Trophoblast cell (in vitro differentiated cells and primary cell): ENCODE measurements around the gene CFAP46.

Source experiments
- DNase-seq, 2 donors: peaks; one replicate each; pipeline ENCODE4 v3.0.0-alpha.2; 2016
- H2AFZ ChIP-seq: 2 replicates; pipeline ENCODE4 v1.6.1; 2013; ENCODE audit warnings: low read length, moderate library complexity, mild to moderate bottlenecking; ENCODE audit not compliant: insufficient read depth, poor library complexity
- H2AK5ac ChIP-seq: 2 replicates; pipeline ENCODE4 v1.6.1; 2013; ENCODE audit warnings: mild to moderate bottlenecking, low read length
- H2BK120ac ChIP-seq: 2 replicates; pipeline ENCODE4 v1.6.1; 2013; ENCODE audit warnings: low read length, mild to moderate bottlenecking, moderate library complexity; ENCODE audit not compliant: insufficient read depth, poor library complexity
- H2BK12ac ChIP-seq: 2 replicates; pipeline ENCODE4 v1.6.1; 2013; ENCODE audit warnings: mild to moderate bottlenecking, low read length, moderate library complexity
- H2BK5ac ChIP-seq: 2 replicates; pipeline ENCODE4 v1.6.1; 2013; ENCODE audit warnings: low read length, low read depth, moderate library complexity, mild to moderate bottlenecking; ENCODE audit not compliant: poor library complexity
- H3K14ac ChIP-seq: 2 replicates; pipeline ENCODE4 v1.6.1; 2013; ENCODE audit warnings: mild to moderate bottlenecking, low read length
- H3K18ac ChIP-seq: 2 replicates; pipeline ENCODE4 v1.6.1; 2013; ENCODE audit warnings: mild to moderate bottlenecking, low read length
- H3K23ac ChIP-seq: 2 replicates; pipeline ENCODE4 v1.6.1; 2013; ENCODE audit warnings: low read length
- H3K27ac ChIP-seq: 2 replicates; pipeline ENCODE4 v1.5.1; 2013; ENCODE audit warnings: low read depth, mild to moderate bottlenecking, inconsistent platforms, low read length, moderate library complexity
- H3K27me3 ChIP-seq: 2 replicates; pipeline ENCODE4 v1.6.1; 2013; ENCODE audit warnings: inconsistent platforms, mild to moderate bottlenecking, low read length, moderate library complexity; ENCODE audit not compliant: insufficient read depth
- H3K36me3 ChIP-seq, 2 experiments: 1 replicate in 1 of 2; 2 replicates in 1 of 2; pipeline ENCODE4 v1.6.1; 2013; ENCODE audit warnings: low read length in 2 of 2, mild to moderate bottlenecking in 2 of 2, moderate library complexity in 1 of 2; ENCODE audit not compliant: insufficient read depth in 2 of 2, control insufficient read depth in 1 of 2
- H3K4ac ChIP-seq: 2 replicates; pipeline ENCODE4 v1.6.1; 2013; ENCODE audit warnings: low read depth, mild to moderate bottlenecking, low read length, moderate library complexity
- H3K4me1 ChIP-seq, 2 experiments: 1 replicate in 1 of 2; 2 replicates in 1 of 2; pipeline ENCODE4 v1.6.1; 2013; ENCODE audit warnings: low read length in 2 of 2, mild to moderate bottlenecking in 2 of 2, moderate library complexity in 1 of 2; ENCODE audit not compliant: insufficient read depth in 2 of 2, control insufficient read depth in 1 of 2
- H3K4me2 ChIP-seq: 2 replicates; pipeline ENCODE4 v1.6.1; 2013; ENCODE audit warnings: inconsistent platforms, mild to moderate bottlenecking, low read length, moderate library complexity
- H3K4me3 ChIP-seq: 2 replicates; pipeline ENCODE4 v1.5.1; 2013; ENCODE audit warnings: mild to moderate bottlenecking, low read depth, low read length, inconsistent platforms
- H3K79me1 ChIP-seq: one replicate; pipeline ENCODE4 v1.6.1; 2013; ENCODE audit warnings: low read length
- H3K79me2 ChIP-seq: 2 replicates; pipeline ENCODE4 v1.6.1; 2013; ENCODE audit warnings: low read length, mild to moderate bottlenecking; ENCODE audit not compliant: control insufficient read depth, insufficient read depth, poor library complexity
- H3K9ac ChIP-seq: 2 replicates; pipeline ENCODE4 v1.6.1; 2013; ENCODE audit warnings: mild to moderate bottlenecking, low read length
- H3K9me3 ChIP-seq: 2 replicates; pipeline ENCODE4 v1.6.1; 2013; ENCODE audit warnings: low read depth, mild to moderate bottlenecking, control low read depth, inconsistent platforms, low read length; ENCODE audit not compliant: insufficient read depth
- H4K12ac ChIP-seq: 2 replicates; pipeline ENCODE4 v1.6.1; 2013; ENCODE audit warnings: low read depth, mild to moderate bottlenecking, low read length, moderate library complexity
- H4K8ac ChIP-seq: 2 replicates; pipeline ENCODE4 v1.6.1; 2013; ENCODE audit warnings: low read depth, mild to moderate bottlenecking, low read length, moderate library complexity
- H4K91ac ChIP-seq: one replicate; pipeline ENCODE4 v1.6.1; 2013; ENCODE audit warnings: low read depth, mild to moderate bottlenecking, low read length, moderate library complexity
- WGBS: extraction: QIAGEN DNeasy Blood & Tissue Kit; methylation state at CpG from one replicate; pipeline ENCODE4 v1.1.7; 2013; ENCODE audit warnings: missing lambda C conversion rate; ENCODE audit not compliant: insufficient read length, insufficient coverage; ENCODE audit errors: extremely low coverage; 5-methylcytosine and 5-hydroxymethylcytosine counted together

The CFAP46 gene

DNA sequence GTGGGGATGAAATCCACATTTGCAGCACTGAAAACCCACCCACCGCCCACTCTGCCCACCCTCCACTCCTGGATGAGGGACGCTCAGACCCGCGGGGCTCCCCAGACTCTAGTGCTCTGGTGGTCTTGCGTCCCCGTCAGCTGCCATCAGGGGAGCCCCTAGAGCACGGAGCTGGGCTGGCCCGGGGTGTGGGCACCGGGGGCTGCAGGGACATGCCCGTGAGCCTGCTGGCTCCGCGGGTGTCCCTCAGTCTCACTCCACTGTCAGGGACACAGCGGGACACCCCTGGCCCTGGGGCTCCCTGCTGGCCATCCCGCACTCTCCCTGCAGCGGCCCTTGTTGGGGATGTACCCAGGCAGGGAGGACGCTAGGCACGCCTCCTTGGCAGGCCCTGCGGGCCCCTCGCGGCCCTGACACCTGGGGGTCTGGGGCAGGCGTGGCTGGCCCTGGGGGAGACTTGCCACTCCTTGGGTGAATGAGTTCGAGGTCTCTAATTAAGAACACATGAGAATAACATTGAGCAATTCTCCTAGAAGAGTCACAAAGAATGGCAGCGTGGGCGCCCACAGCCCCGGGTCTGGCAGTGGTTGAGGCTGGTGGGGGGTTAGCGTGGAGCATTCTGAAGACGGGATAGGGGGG is 64.2 kb downstream of the CFAP46 start:
- no peak overlapping the region for H3K9ac ChIP-seq
- H3K27ac ChIP-seq: no peak overlapping the region
- no peak overlapping the region for H4K91ac ChIP-seq
- no peaks in the 10 kb centered on the region for H3K79me1 ChIP-seq
- H2AFZ ChIP-seq: no peak overlapping the region
- H3K4me3 ChIP-seq: no peak overlapping the region
- no peaks in the 10 kb centered on the region for H3K27me3 ChIP-seq
- no peak overlapping the region for H2BK120ac ChIP-seq
- H3K4ac ChIP-seq: no peak overlapping the region
- H3K36me3 ChIP-seq: no peaks in the 10 kb centered on the region
- H3K4me2 ChIP-seq: no peak overlapping the region
- H2BK12ac ChIP-seq: no peak overlapping the region
- no peak overlapping the region for H3K18ac ChIP-seq
- H3K4me1 ChIP-seq: no peaks in the 10 kb centered on the region
- H4K12ac ChIP-seq: no peak overlapping the region
- no peak for DNase-seq
- H3K9me3 ChIP-seq: peaks cover 9% of the 10 kb centered on the region
- no peak overlapping the region for H3K23ac ChIP-seq
- no CpG with 5 or more reads among the region's 27 CpGs for WGBS
- no peak overlapping the region for H2AK5ac ChIP-seq
- no peak overlapping the region for H2BK5ac ChIP-seq
- H3K79me2 ChIP-seq: no peaks in the 10 kb centered on the region
- H3K14ac ChIP-seq: no peak overlapping the region
- H4K8ac ChIP-seq: no peak overlapping the region

DNA sequence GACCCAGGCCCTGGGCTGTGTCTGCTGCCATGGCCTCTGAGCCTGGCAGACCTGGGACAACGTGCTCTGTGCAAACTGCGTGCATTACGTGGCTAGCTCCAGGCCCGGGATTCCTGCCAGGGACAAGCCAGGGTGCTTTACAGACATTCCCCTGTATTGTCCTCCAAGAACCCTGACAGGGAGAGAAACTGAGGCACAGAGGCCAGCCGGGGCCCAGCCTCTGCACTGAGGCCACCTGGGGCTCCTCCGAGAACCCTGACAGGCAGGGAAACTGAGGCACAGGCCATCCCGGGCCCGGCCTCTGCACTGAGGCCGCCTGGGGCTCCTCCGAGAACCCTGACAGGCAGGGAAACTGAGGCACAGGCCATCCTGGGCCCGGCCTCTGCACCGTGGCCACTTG is 64.9 kb downstream of the CFAP46 start:
- Histone ChIP-seq H3K4me3 (no peak overlapping the region), H4K12ac (no peak overlapping the region), H3K36me3 (no peaks in the 10 kb centered on the region), H2BK120ac (no peak overlapping the region), H3K27me3 (no peaks in the 10 kb centered on the region), H3K4me2 (no peak overlapping the region), H3K14ac (no peak overlapping the region), H3K9me3 (peaks cover 8% of the 10 kb centered on the region), H3K9ac (no peak overlapping the region), H3K4me1 (no peaks in the 10 kb centered on the region), H3K23ac (no peak overlapping the region), H3K79me2 (no peaks in the 10 kb centered on the region), H4K91ac (no peak overlapping the region), H3K27ac (no peak overlapping the region), H2AK5ac (no peak overlapping the region), H2AFZ (no peak overlapping the region), H2BK12ac (no peak overlapping the region), H3K4ac (no peak overlapping the region), H4K8ac (no peak overlapping the region), H3K18ac (no peak overlapping the region), H3K79me1 (no peaks in the 10 kb centered on the region), H2BK5ac (no peak overlapping the region)
- DNase-seq: no peak
- no CpG with 5 or more reads among the region's 12 CpGs for WGBS

GRCh38 chr10:132876993-132877431 is 65.4 kb downstream of the CFAP46 start:
- peaks cover 8% of the 10 kb centered on the region for H3K9me3 ChIP-seq
- no peak overlapping the region for H4K91ac ChIP-seq
- no peak overlapping the region for H2BK12ac ChIP-seq
- H3K9ac ChIP-seq: no peak overlapping the region
- H3K4me2 ChIP-seq: no peak overlapping the region
- no peaks in the 10 kb centered on the region for H3K4me1 ChIP-seq
- no peak overlapping the region for H2BK5ac ChIP-seq
- no peak overlapping the region for H4K12ac ChIP-seq
- H3K27ac ChIP-seq: no peak overlapping the region
- H3K36me3 ChIP-seq: no peaks in the 10 kb centered on the region
- no CpG with 5 or more reads among the region's 15 CpGs for WGBS
- H2AK5ac ChIP-seq: no peak overlapping the region
- no peak overlapping the region for H3K4me3 ChIP-seq
- H3K23ac ChIP-seq: no peak overlapping the region
- no peaks in the 10 kb centered on the region for H3K27me3 ChIP-seq
- no peak overlapping the region for H4K8ac ChIP-seq
- no peak overlapping the region for H3K18ac ChIP-seq
- DNase-seq: no peak
- no peak overlapping the region for H3K14ac ChIP-seq
- no peaks in the 10 kb centered on the region for H3K79me1 ChIP-seq
- no peak overlapping the region for H2AFZ ChIP-seq
- H3K79me2 ChIP-seq: no peaks in the 10 kb centered on the region
- no peak overlapping the region for H3K4ac ChIP-seq
- H2BK120ac ChIP-seq: no peak overlapping the region

DNA sequence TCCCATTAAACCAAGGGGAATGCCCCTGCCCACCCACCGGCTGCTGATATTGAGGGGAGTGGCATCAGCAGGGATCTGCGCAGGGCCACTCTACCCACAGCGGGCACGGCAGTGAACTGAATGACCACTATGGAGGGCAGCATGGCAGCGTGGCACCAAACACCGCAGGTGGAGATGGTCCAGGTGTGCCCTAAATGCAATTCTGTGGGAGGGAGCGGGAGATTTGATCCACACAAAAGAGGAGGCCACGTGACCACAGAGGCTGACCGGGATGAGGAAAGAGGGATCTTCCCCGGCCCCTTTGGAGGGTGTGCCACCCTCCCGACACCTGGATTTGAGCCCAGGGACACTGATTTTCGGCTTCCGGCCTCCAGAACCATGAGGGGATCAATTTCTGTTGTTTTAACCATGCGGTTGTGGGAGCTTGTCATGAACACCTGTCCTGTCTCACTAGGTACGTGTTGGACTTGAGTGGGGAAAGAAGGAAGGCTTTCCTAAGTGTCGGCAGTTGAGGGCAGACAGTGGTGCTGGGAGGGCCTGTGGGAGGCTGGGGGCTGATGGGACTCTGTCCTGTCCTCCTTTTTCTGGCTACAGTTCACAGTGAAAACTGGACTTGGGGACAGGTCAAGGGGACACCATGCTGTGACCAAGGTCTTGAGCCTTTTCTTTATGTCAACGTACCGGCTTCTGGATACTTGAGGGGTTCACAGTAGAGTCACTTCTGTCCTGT is 66.1 kb downstream of the CFAP46 start:
- H2AFZ ChIP-seq: no peak overlapping the region
- peaks cover 6% of the 10 kb centered on the region for H3K9me3 ChIP-seq

More for the DNA sequence above, 66.1 kb downstream of the CFAP46 start:
- no peaks in the 10 kb centered on the region for H3K27me3 ChIP-seq
- H2BK12ac ChIP-seq: no peak overlapping the region
- H3K23ac ChIP-seq: no peak overlapping the region
- H2AK5ac ChIP-seq: no peak overlapping the region
- WGBS: no CpG with 5 or more reads among the region's 18 CpGs
- H3K14ac ChIP-seq: no peak overlapping the region
- H3K79me2 ChIP-seq: no peaks in the 10 kb centered on the region
- H3K4ac ChIP-seq: no peak overlapping the region
- no peak overlapping the region for H3K9ac ChIP-seq
- H3K27ac ChIP-seq: no peak overlapping the region
- H3K4me1 ChIP-seq: no peaks in the 10 kb centered on the region
- H3K4me2 ChIP-seq: no peak overlapping the region
- H3K4me3 ChIP-seq: no peak overlapping the region
- H2BK5ac ChIP-seq: no peak overlapping the region
- H3K79me1 ChIP-seq: no peaks in the 10 kb centered on the region
- no peak overlapping the region for H4K12ac ChIP-seq
- H4K91ac ChIP-seq: no peak overlapping the region
- no peaks in the 10 kb centered on the region for H3K36me3 ChIP-seq
- H2BK120ac ChIP-seq: no peak overlapping the region
- DNase-seq: no peak
- no peak overlapping the region for H4K8ac ChIP-seq
- no peak overlapping the region for H3K18ac ChIP-seq
